IPS-18a (cell line): ENCODE measurements around the gene STMP1.

Experiments used
- H3K27ac ChIP-seq: one replicate; pipeline ENCODE4 v1.5.1; 2013; ENCODE audit warnings: low read length
- H3K27me3 ChIP-seq: one replicate; pipeline ENCODE4 v1.6.1; 2013; ENCODE audit warnings: mild to moderate bottlenecking, low read length; ENCODE audit not compliant: control insufficient read depth, insufficient read depth
- H3K36me3 ChIP-seq: one replicate; pipeline ENCODE4 v1.6.1; 2013; ENCODE audit warnings: low read depth, low read length; ENCODE audit not compliant: control insufficient read depth
- H3K4me1 ChIP-seq: one replicate; pipeline ENCODE4 v1.6.1; 2013; ENCODE audit warnings: low read depth, low read length; ENCODE audit not compliant: control insufficient read depth
- H3K4me3 ChIP-seq: one replicate; pipeline ENCODE4 v1.5.1; 2013; ENCODE audit warnings: low read length
- H3K9ac ChIP-seq: one replicate; pipeline ENCODE4 v1.6.1; 2013; ENCODE audit warnings: mild to moderate bottlenecking, low read length, moderate library complexity
- H3K9me3 ChIP-seq: one replicate; pipeline ENCODE4 v1.6.1; 2013; ENCODE audit warnings: low read depth, low read length; ENCODE audit not compliant: control insufficient read depth

STMP1 gene

GRCh38 chr7:135647755-135648154 is 14.6 kb upstream of the STMP1 start:
- Histone ChIP-seq H3K4me3 (no peak overlapping the region), H3K36me3 (peaks cover 70% of the 10 kb centered on the region), H3K4me1 (no peaks in the 10 kb centered on the region), H3K9ac (no peak overlapping the region), H3K27ac (no peak overlapping the region), H3K9me3 (no peaks in the 10 kb centered on the region), H3K27me3 (no peaks in the 10 kb centered on the region)

DNA sequence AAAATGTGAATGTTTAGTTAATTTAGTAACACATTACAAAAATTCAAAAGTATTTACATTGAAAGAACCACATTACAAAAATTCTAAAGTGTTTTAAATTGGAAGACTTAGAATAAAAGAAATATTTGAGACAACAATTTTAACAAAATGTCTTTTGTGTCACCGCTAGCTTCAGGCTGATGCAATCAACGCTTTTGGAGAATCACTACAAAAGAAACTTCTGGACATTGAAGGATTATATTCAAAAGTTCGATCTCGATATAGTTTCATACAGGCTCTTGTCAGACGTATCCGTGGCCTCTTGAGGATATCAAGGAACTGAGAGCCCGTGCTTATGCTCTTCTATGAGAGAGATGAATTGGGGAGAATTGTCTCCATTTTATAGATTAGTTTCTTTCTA is 14.1 kb upstream of the STMP1 start:
- H3K36me3 ChIP-seq, result peaks cover 66% of the 10 kb centered on the region
- H3K27ac ChIP-seq, result no peak overlapping the region
- no peaks in the 10 kb centered on the region for H3K4me1 ChIP-seq
- H3K9me3 ChIP-seq, result no peaks in the 10 kb centered on the region
- H3K27me3 ChIP-seq, result no peaks in the 10 kb centered on the region
- H3K9ac ChIP-seq, result no peak overlapping the region
- H3K4me3 ChIP-seq, result no peak overlapping the region

DNA sequence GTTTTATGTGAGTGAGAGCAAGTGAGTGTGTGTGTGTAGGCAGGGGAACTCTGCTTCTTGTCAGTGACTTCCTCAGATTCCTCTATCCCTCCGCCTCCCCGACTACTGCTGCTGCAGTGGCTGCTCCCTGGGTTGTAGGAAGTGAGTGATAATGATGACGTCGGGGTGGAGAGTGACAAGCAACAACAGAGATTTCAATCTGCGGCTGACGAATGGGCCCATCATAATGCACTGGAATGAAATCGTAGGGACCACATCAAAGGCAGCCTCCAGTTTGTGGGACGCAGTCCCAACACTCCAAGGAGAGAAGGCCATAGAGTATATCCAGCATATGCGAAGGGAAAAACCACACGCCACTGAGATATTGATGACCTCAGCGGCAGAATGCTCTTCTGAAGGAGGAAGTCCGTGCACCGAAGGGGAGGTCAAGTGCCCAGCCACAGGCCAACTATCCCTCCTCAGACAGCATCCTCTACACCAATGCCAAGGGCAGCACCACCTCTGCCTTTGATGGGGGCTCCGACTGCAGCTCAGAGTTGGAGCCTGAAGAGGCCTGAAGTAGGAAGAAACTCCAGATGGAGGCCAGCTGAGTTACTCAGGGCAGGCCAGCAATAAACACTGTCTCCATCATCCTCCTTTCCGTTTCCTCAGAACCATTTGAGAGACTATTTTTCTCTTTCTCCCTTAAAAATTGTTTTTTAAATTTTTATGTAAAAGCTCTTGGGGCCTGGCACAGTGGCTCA is 11.3 kb upstream of the STMP1 start:
- Histone ChIP-seq H3K27ac (no peak overlapping the region), H3K4me1 (no peaks in the 10 kb centered on the region)

GRCh38 chr7:135653340-135654080 is 8.8 kb upstream of the STMP1 start:
- no peak overlapping the region for H3K9ac ChIP-seq
- H3K4me1 ChIP-seq, result no peaks in the 10 kb centered on the region
- H3K4me3 ChIP-seq, result no peak overlapping the region
- H3K27me3 ChIP-seq, result no peaks in the 10 kb centered on the region
- no peaks in the 10 kb centered on the region for H3K9me3 ChIP-seq
- H3K36me3 ChIP-seq, result peaks cover 15% of the 10 kb centered on the region
- no peak overlapping the region for H3K27ac ChIP-seq

More for the DNA sequence above, 11.3 kb upstream of the STMP1 start:
- H3K36me3 ChIP-seq, result peaks cover 38% of the 10 kb centered on the region
- no peaks in the 10 kb centered on the region for H3K9me3 ChIP-seq
- H3K9ac ChIP-seq, result no peak overlapping the region
- no peaks in the 10 kb centered on the region for H3K27me3 ChIP-seq
- no peak overlapping the region for H3K4me3 ChIP-seq

GRCh38 chr7:135658564-135658963 is 3.8 kb upstream of the STMP1 start:
- H3K4me1 ChIP-seq, result no peaks in the 10 kb centered on the region
- H3K4me3 ChIP-seq, result no peak overlapping the region
- H3K27me3 ChIP-seq, result no peaks in the 10 kb centered on the region

DNA sequence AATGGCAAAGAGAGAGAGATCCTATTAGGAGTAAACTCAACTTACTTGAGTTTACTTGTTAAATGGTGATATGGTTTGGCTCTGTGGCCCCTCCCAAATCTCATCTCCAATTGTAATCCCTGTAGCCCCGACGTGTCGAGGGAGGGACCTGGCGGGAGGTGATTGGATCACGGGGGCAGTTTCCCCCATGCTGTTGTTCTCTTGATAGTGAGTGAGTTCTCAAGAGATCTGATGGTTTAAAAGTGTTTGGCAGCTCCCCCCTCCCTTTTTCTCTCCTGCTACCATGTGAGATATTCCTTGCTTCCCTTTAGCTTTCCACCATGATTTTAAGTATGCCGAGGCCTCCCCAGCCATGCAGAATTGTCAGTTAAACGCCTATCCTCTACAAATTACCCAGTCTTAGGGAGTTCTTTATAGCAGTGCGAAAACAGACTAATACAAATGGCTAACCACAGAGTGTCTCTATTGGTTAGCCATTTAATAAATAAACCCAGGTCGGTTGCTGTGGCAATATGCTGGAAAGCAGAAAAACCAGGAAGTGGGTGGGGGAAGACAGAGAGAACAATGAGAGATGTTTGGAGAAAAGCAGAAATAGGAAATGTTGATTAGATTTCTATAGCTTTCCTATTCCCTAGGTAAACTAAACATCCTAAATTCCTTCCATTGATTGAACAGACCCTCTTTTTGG is 3.0 kb upstream of the STMP1 start:
- no peaks in the 10 kb centered on the region for H3K9me3 ChIP-seq
- H3K9ac ChIP-seq, result no peak overlapping the region
- H3K36me3 ChIP-seq, result no peaks in the 10 kb centered on the region
- H3K27me3 ChIP-seq, result no peaks in the 10 kb centered on the region
- no peak overlapping the region for H3K27ac ChIP-seq
- no peaks in the 10 kb centered on the region for H3K4me1 ChIP-seq
- no peak overlapping the region for H3K4me3 ChIP-seq

More at GRCh38 chr7:135658564-135658963, 3.8 kb upstream of the STMP1 start:
- Histone ChIP-seq H3K9me3 (no peaks in the 10 kb centered on the region), H3K36me3 (no peaks in the 10 kb centered on the region), H3K27ac (no peak overlapping the region), H3K9ac (no peak overlapping the region)

- H3K27ac ChIP-seq, result no peak overlapping the region
- no peaks in the 10 kb centered on the region for H3K27me3 ChIP-seq
- H3K4me1 ChIP-seq, result no peaks in the 10 kb centered on the region
- peak overlapping the region; percentile 59 for H3K9ac ChIP-seq
- H3K36me3 ChIP-seq, result no peaks in the 10 kb centered on the region
- no peaks in the 10 kb centered on the region for H3K9me3 ChIP-seq
- H3K4me3 ChIP-seq, result peak overlapping the region; percentile 100
These were observed 797 bp upstream of the STMP1 start for GRCh38 chr7:135661311-135662122.

- Histone ChIP-seq H3K4me1 (no peaks in the 10 kb centered on the region), H3K27ac (no peak overlapping the region), H3K27me3 (no peaks in the 10 kb centered on the region), H3K9ac (peak overlapping the region; percentile 59), H3K4me3 (peak overlapping the region; percentile 100), H3K36me3 (no peaks in the 10 kb centered on the region), H3K9me3 (no peaks in the 10 kb centered on the region)
These were observed 266 bp upstream of the STMP1 start for GRCh38 chr7:135662123-135662372.

DNA sequence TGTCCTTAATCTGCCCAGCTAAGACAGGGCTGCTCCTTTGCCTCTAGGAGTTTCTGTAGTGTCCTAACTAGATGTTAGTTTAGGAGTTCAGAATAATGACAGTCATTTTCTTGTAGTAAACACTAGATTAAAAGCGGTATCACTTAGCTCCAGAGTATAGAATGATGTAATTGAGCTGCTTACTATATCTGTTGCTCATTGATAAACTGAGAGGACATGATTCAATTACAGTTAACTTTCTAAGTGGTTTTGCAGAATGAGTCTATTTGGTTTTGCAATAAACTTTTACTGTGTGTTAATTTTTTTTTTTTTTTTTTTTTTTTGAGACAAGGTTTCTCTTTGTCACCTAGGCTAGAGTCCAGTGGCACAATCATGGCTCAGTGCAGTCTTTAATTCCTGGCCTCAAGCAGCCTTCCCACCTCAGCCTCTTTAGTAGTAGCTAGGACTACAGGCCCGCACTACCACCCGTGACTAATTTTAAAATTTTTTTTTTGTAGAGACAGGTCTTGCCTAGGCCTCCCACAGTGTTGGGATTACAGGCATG is 1.8 kb downstream of the STMP1 start:
- Histone ChIP-seq H3K27ac (no peak overlapping the region), H3K36me3 (no peaks in the 10 kb centered on the region), H3K4me3 (no peak overlapping the region), H3K9ac (no peak overlapping the region), H3K9me3 (no peaks in the 10 kb centered on the region), H3K4me1 (no peaks in the 10 kb centered on the region), H3K27me3 (no peaks in the 10 kb centered on the region)

- no peak overlapping the region for H3K27ac ChIP-seq
- H3K36me3 ChIP-seq, result no peaks in the 10 kb centered on the region
- H3K9me3 ChIP-seq, result no peaks in the 10 kb centered on the region
- no peaks in the 10 kb centered on the region for H3K27me3 ChIP-seq
- H3K4me1 ChIP-seq, result no peaks in the 10 kb centered on the region
- H3K9ac ChIP-seq, result no peak overlapping the region
- H3K4me3 ChIP-seq, result no peak overlapping the region
These were observed 2.7 kb downstream of the STMP1 start for GRCh38 chr7:135665042-135665441.

DNA sequence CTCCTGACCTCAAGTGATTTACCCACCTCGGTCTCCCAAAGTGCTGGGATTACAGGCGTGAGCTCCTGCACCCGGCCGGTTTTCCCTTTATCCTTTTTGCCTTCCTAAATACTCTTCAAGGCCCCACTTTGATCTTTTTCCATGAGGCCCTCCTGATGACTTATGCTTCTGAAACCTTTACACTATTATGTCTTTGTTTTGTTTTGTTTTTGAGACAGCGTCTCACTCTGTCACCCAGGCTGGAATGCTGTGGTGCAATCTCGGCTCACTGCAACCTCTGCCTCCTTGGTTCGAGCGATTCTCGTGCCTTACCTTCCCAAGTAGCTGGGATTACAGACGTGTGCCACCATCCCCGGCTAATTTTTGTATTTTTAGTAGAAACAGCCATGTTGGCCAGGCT is 3.8 kb downstream of the STMP1 start:
- Histone ChIP-seq H3K4me1 (no peaks in the 10 kb centered on the region), H3K27me3 (no peaks in the 10 kb centered on the region), H3K36me3 (no peaks in the 10 kb centered on the region), H3K9ac (no peak overlapping the region), H3K27ac (no peak overlapping the region), H3K4me3 (no peak overlapping the region), H3K9me3 (no peaks in the 10 kb centered on the region)
